K562 (cell line): ENCODE results near the gene KLHL22. TPM values are rescaled to one million over a fixed set of nuclear protein-coding genes. Genes with fewer than 3 reads are reported as not detected.

Experiments
- ATF2 ChIP-seq: sonication (generic); formaldehyde crosslinking; IDR thresholded peaks from 2 replicates; pipeline ENCODE4 v1.8.1; 2022; ENCODE audit warnings: missing genetic modification reagents
- BHLHE40 ChIP-seq: IDR thresholded peaks from 2 replicates; pipeline ENCODE4 v1.6.1; 2011; ENCODE audit warnings: low read length, improper control_type of control experiment
- CBX3 ChIP-seq, 2 experiments: IDR thresholded peaks; 1 replicate in 1 of 2; 2 replicates in 1 of 2; pipeline ENCODE4 v1.6.1; 2012; ENCODE audit warnings: inconsistent platforms in 2 of 2, low read length in 2 of 2, borderline replicate concordance in 1 of 2, control low read depth in 1 of 2
- ETV1 ChIP-seq: fragments of 450-650 bp; conservative IDR thresholded peaks from 2 replicates; pipeline ENCODE4 v1.6.1; 2016; ENCODE audit warnings: missing genetic modification characterization, control low read depth, low read depth, missing compliant biosample characterization
- KDM2B ChIP-seq: fragments of 250-450 bp; sonication (Bioruptor Pico); IDR thresholded peaks from 2 replicates; pipeline ENCODE4 v1.8.0; 2021; ENCODE audit warnings: mild to moderate bottlenecking, moderate library complexity
- NFIX ChIP-seq: fragments of 250-450 bp; sonication (Bioruptor Pico); IDR thresholded peaks from 2 replicates; pipeline ENCODE4 v1.4.0; 2020; ENCODE audit warnings: low read depth, mild to moderate bottlenecking, moderate library complexity
- RFX5 ChIP-seq: IDR thresholded peaks from 2 replicates; pipeline ENCODE4 v1.6.1; 2011; ENCODE audit warnings: low read depth, mild to moderate bottlenecking, improper control_type of control experiment, low read length
- SAP30 ChIP-seq: fragments of 200-600 bp; sonication (generic); IDR thresholded peaks from 2 replicates; pipeline ENCODE4 v1.6.1; 2012; ENCODE audit warnings: borderline replicate concordance, low read depth, mild to moderate bottlenecking, moderate library complexity, low read length, control low read depth, inconsistent platforms; ENCODE audit not compliant: insufficient read depth, poor library complexity, severe bottlenecking
- SMAD2 ChIP-seq: fragments of 150-350 bp; IDR thresholded peaks from 2 replicates; pipeline ENCODE4 v1.6.1; 2014; ENCODE audit warnings: low read depth, mild to moderate bottlenecking, low read length
- ZHX1 ChIP-seq: fragments of 150-350 bp; conservative IDR thresholded peaks from 2 replicates; pipeline ENCODE4 v1.6.1; 2014; ENCODE audit warnings: low read length
- ZNF282 ChIP-seq: sonication (generic); formaldehyde crosslinking; IDR thresholded peaks from 2 replicates; pipeline ENCODE4 v1.8.1; 2023; ENCODE audit warnings: missing genetic modification reagents
- ZNF551 ChIP-seq: fragments of 250-450 bp; sonication (Bioruptor Pico); IDR thresholded peaks from 2 replicates; pipeline ENCODE4 v1.5.0; 2021; ENCODE audit warnings: mild to moderate bottlenecking, moderate library complexity
- ZNF584 ChIP-seq: fragments of 200-800 bp; sonication (Bioruptor generic); IDR thresholded peaks from 2 replicates; pipeline ENCODE4 v1.6.1; 2016; ENCODE audit warnings: low read depth, mild to moderate bottlenecking, missing genetic modification characterization, missing compliant biosample characterization
- ZNF717 ChIP-seq: fragments of 250-450 bp; sonication (Bioruptor Pico); IDR thresholded peaks from 2 replicates; pipeline ENCODE4 v1.5.0; 2021
- ZNF75A ChIP-seq: fragments of 450-650 bp; formaldehyde crosslinking; IDR thresholded peaks from 2 replicates; pipeline ENCODE4 v1.4.0; 2020; ENCODE audit warnings: mild to moderate bottlenecking
- polyA plus RNA-seq, 8 experiments: library from polyadenylated mRNA; depleted of rRNA in 4 of 8; stranded (reverse) in 5 of 8; unstranded in 3 of 8; fragments of >200 nt; fragmentation: Nextera tagmentation in 2 of 8; fragmentation: Illumina TruSeq in 1 of 8; extraction: Ambion mirVana in 2 of 8; extraction: Trizol in 1 of 8; gene quantifications; 2 replicates each; pipeline versions ENCODE4 v1.2.1 to v1.2.3, GENCODE V29; 2011 to 2014; ENCODE audit warnings: inconsistent platforms in 1 of 8, missing spikeins in 1 of 8
- total RNA-seq, 7 experiments: library from RNA; depleted of rRNA in 6 of 7; stranded (reverse); fragments of >200 nt in 6 of 7; fragmentation: Illumina TruSeq in 2 of 7; extraction: Trizol in 2 of 7; gene quantifications; 2 replicates each; pipeline versions ENCODE4 v1.2.1 to v1.2.3, GENCODE V29; 2011 to 2021; ENCODE audit warnings: low replicate concordance in 1 of 7
- TF ChIP-seq, protein P1 (sequence below): sonication (generic); formaldehyde crosslinking; IDR thresholded peaks from 2 replicates; pipeline ENCODE4 v1.5.0; 2020; ENCODE audit warnings: missing genetic modification reagents
- TF ChIP-seq, protein P2 (sequence below): fragments of 450-650 bp; IDR thresholded peaks from 2 replicates; pipeline ENCODE4 v1.6.1; 2014; ENCODE audit warnings: low read depth, mild to moderate bottlenecking, moderate library complexity, borderline replicate concordance
- TF ChIP-seq, protein P3 (sequence below): sonication (generic); formaldehyde crosslinking; IDR thresholded peaks from 2 replicates; pipeline ENCODE4 v1.8.1; 2023; ENCODE audit warnings: mild to moderate bottlenecking, missing genetic modification reagents

Gene KLHL22
- total and polyA plus RNA-seq, 9 of the 15 experiments (the other 6 are each of a cell fraction or from before 2014, with no cell fraction given) = 1.3 to 25.6 (median 15.2) TPM

- TF ChIP-seq, protein P1, sequence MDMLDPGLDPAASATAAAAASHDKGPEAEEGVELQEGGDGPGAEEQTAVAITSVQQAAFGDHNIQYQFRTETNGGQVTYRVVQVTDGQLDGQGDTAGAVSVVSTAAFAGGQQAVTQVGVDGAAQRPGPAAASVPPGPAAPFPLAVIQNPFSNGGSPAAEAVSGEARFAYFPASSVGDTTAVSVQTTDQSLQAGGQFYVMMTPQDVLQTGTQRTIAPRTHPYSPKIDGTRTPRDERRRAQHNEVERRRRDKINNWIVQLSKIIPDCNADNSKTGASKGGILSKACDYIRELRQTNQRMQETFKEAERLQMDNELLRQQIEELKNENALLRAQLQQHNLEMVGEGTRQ (CRISPR knock-in tag) = no peak
- no peak for TF ChIP-seq BHLHE40
- no peak for TF ChIP-seq ETV1 (tag)
- TF ChIP-seq ZNF75A (CRISPR knock-in tag) = no peak
- TF ChIP-seq ZNF584 (CRISPR knock-in tag) = no peak
- TF ChIP-seq ZNF282 = 0 out of 2 replicates have a peak, but pooled peaks have one; percentile 69
- TF ChIP-seq CBX3 (IDR thresholded peaks at IDR 0.05; ENCODE audit: borderline replicate concordance in 1 of 2, low read length in 2 of 2) = peak in 1 of 2 experiments; percentile 16; a peak in 1 of 3 replicates
- TF ChIP-seq ZNF551 (CRISPR knock-in tag) = no peak
- TF ChIP-seq, protein P2, sequence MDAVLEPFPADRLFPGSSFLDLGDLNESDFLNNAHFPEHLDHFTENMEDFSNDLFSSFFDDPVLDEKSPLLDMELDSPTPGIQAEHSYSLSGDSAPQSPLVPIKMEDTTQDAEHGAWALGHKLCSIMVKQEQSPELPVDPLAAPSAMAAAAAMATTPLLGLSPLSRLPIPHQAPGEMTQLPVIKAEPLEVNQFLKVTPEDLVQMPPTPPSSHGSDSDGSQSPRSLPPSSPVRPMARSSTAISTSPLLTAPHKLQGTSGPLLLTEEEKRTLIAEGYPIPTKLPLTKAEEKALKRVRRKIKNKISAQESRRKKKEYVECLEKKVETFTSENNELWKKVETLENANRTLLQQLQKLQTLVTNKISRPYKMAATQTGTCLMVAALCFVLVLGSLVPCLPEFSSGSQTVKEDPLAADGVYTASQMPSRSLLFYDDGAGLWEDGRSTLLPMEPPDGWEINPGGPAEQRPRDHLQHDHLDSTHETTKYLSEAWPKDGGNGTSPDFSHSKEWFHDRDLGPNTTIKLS = no peak
- no peak for TF ChIP-seq RFX5
- 0 out of 2 replicates have a peak, but pooled peaks have one; percentile 38 for TF ChIP-seq ATF2 (CRISPR knock-in tag)
- no peak for TF ChIP-seq SAP30
- no peak for TF ChIP-seq NFIX (CRISPR knock-in tag)
- no peak for TF ChIP-seq KDM2B (CRISPR knock-in tag)
- TF ChIP-seq, protein P3, sequence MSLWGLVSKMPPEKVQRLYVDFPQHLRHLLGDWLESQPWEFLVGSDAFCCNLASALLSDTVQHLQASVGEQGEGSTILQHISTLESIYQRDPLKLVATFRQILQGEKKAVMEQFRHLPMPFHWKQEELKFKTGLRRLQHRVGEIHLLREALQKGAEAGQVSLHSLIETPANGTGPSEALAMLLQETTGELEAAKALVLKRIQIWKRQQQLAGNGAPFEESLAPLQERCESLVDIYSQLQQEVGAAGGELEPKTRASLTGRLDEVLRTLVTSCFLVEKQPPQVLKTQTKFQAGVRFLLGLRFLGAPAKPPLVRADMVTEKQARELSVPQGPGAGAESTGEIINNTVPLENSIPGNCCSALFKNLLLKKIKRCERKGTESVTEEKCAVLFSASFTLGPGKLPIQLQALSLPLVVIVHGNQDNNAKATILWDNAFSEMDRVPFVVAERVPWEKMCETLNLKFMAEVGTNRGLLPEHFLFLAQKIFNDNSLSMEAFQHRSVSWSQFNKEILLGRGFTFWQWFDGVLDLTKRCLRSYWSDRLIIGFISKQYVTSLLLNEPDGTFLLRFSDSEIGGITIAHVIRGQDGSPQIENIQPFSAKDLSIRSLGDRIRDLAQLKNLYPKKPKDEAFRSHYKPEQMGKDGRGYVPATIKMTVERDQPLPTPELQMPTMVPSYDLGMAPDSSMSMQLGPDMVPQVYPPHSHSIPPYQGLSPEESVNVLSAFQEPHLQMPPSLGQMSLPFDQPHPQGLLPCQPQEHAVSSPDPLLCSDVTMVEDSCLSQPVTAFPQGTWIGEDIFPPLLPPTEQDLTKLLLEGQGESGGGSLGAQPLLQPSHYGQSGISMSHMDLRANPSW (CRISPR knock-in tag) = no peak
- no peak for TF ChIP-seq SMAD2
- TF ChIP-seq ZNF717 (CRISPR knock-in tag) = no peak
- TF ChIP-seq ZHX1 = no peak
These were observed 37.7 kb upstream of the KLHL22 start (continued) for GRCh38 chr22:20533095-20533878.
